ENCODE measurements around the gene SEMA4D.

DNA sequence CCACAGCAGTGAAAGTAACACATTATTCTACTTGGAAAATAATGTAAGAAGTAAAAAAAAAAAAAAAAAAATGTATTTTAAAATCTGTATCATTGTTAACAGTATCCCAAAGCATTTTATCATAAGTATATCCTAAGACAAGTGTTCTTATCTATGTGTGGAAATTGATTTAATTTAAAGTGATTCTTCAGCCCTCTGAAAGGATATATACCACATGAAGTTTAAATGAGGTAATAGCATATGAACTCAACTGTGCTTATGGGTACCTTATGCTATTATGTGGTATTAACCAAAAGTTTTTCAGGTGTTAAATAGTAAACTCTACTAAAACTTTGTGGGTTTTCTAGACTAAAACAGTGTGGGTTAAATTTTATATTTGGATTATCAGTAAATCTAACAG is 182.4 kb downstream of the SEMA4D start:
- TF ChIP-seq, protein P1, sequence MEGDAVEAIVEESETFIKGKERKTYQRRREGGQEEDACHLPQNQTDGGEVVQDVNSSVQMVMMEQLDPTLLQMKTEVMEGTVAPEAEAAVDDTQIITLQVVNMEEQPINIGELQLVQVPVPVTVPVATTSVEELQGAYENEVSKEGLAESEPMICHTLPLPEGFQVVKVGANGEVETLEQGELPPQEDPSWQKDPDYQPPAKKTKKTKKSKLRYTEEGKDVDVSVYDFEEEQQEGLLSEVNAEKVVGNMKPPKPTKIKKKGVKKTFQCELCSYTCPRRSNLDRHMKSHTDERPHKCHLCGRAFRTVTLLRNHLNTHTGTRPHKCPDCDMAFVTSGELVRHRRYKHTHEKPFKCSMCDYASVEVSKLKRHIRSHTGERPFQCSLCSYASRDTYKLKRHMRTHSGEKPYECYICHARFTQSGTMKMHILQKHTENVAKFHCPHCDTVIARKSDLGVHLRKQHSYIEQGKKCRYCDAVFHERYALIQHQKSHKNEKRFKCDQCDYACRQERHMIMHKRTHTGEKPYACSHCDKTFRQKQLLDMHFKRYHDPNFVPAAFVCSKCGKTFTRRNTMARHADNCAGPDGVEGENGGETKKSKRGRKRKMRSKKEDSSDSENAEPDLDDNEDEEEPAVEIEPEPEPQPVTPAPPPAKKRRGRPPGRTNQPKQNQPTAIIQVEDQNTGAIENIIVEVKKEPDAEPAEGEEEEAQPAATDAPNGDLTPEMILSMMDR (IDR thresholded peaks at IDR 0.05 in 8 of 11, conservative IDR thresholded peaks at IDR 0.05 in 3 of 11), result no peak
- TF ChIP-seq POLR2A (IDR thresholded peaks at IDR 0.05) (no peak), POLR2AphosphoS5 (IDR thresholded peaks at IDR 0.05) (no peak)

All from spleen (tissue), 7 donors.